Measurements from ENCODE around the gene MAPK1IP1L.

Gene MAPK1IP1L

DNA sequence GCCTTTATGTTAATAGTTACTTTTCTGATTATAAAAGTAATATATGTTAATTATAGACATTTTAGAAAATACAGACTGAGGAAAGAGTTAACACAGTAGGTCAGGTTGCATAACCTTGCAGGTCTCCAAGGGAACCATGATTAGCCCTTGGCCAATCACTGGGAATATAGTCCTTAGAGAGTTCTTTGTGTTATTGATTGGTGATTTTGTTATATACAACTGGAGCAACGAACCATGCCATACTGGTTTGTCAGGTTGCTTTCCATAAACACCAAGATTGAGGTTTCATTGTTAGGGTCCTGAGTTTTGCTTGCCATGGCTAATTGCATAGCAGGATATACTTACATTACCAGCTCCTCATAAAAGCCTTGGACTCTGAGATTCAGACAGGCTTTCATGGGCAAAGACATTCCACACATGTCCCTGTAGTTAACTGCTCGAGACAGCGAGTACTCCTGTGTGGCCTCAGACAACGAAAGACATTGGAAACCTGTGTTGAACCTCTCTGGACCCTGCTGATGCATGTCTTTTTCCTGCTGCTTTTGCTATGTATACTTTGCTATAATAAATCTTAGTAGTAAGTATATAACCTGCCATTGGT lies 33.7 kb downstream of the MAPK1IP1L start:
- no peak for DNase-seq (ENCODE audit: low read depth, low spot score)
- no peak overlapping the region for H3K4me3 ChIP-seq (ENCODE audit: low read length)

DNA sequence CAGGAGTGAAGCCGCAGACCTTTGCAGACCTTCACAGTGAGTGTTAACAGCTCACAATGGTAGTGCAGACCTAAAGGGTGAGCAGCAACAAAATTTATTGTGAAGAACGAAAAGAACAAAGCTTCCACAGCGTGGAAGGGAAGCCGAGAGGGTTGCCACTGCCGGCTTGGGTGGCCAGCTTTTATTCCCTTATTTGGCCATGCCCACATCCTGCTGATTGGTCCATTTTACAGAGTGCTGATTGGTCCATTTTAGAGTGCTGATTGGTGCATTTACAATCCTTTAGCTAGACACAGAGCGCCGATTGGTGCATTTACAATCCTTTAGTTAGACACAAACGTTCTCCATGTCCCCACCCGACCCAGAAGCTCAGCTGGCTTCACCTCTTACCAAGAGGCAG lies 35.5 kb downstream of the MAPK1IP1L start:
- H3K4me3 ChIP-seq (ENCODE audit: low read length) = no peak overlapping the region
- no peak for DNase-seq (ENCODE audit: low read depth, low spot score)

GRCh38 chr14:55088356-55088755 lies 36.9 kb downstream of the MAPK1IP1L start:
- H3K4me3 ChIP-seq (ENCODE audit: low read length) = no peak overlapping the region
- no peak for DNase-seq (ENCODE audit: low read depth, low spot score)

DNA sequence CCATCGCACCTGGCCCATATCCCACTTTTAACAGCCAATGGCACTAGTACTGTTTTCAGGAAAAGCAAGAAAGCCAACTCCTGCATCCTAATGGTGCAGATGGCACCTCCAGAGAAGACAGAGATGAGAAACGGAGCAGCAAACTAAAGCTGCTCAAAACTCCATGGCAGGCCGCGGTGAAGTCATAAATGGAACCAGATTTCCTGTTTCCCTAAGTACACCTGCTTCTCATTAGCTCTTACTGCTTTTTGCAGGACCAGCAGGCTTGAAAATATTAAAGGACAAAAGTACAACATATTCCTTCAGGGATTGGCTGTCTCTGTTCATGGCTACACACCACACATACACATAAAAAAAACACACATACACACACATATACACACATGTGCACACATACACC lies 40.9 kb downstream of the MAPK1IP1L start:
- no peak for DNase-seq (ENCODE audit: low read depth, low spot score)
- H3K4me3 ChIP-seq (ENCODE audit: low read length) = no peak overlapping the region

- no peak for DNase-seq (ENCODE audit: low read depth, low spot score)
Measured at GRCh38 chr14:55094292-55095157, 43.1 kb downstream of the MAPK1IP1L start.

GRCh38 chr14:55097881-55098560 lies 46.6 kb downstream of the MAPK1IP1L start:
- DNase-seq (ENCODE audit: low read depth, low spot score) = no peak
- no peak overlapping the region for H3K4me3 ChIP-seq (ENCODE audit: low read length)

More at GRCh38 chr14:55094292-55095157, 43.1 kb downstream of the MAPK1IP1L start:
- H3K4me3 ChIP-seq (ENCODE audit: low read length) = no peak overlapping the region

- no peak for DNase-seq (ENCODE audit: low read depth, low spot score)
- no peak overlapping the region for H3K4me3 ChIP-seq (ENCODE audit: low read length)
Measured at GRCh38 chr14:55098561-55098898, 47.1 kb downstream of the MAPK1IP1L start.

- H3K4me3 ChIP-seq (ENCODE audit: low read length) = no peak overlapping the region
- no peak for DNase-seq (ENCODE audit: low read depth, low spot score)
Measured at GRCh38 chr14:55099756-55100155, 48.3 kb downstream of the MAPK1IP1L start.

DNA sequence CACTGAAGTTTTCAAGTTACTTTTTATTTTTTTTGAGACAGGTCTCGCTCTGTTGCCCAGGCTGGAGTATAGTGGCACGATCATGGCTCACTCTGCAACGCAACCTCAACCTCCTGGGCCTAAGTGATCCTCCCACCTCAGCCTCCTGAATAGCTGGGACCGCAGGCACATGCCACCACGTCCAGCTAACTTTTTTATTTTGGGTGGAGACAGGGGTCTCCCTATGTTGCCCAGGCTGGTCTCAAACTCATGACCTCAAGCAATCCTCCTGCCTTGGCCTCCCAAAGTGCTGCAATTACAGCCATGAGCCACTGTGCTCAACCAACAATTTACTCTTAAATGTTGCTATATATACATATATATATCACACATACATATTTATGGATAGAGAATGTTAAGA lies 50.3 kb downstream of the MAPK1IP1L start:
- no peak for DNase-seq (ENCODE audit: low read depth, low spot score)

GRCh38 chr14:55102141-55102621 lies 50.7 kb downstream of the MAPK1IP1L start:
- peak; percentile 73 for DNase-seq (ENCODE audit: low read depth, low spot score)
- no peak overlapping the region for H3K4me3 ChIP-seq (ENCODE audit: low read length)

More for the DNA sequence above, 50.3 kb downstream of the MAPK1IP1L start:
- H3K4me3 ChIP-seq (ENCODE audit: low read length) = no peak overlapping the region

DNA sequence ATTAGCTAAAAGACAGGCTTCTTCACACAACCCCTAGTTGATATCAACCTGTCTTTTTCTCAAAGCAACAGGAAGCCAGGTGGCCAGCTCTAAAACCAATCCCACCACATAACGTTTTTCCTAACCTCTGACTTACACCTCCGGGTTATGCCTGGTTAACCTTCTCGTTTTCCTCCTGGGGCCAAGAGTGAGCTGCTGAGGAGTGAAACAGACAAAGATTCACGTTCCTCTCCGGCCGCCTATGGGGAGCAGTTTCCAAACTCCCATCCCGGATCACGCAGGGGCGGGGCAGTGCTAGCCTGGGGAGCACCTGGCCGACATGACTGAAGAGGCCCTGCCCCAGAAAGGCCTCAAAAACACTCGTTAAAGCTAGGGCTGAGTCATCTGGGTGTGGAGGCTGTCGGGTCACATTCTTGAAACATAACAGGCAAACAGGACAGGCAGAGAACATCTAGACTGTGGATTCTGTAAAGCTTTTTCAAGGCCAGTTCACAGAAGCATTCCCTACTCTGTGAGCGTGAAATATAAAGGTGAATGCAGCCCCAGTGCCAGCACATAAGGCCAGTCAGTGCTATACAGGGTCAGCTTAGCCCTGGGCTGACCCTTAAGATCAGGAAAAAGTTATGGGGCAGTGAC lies 51.7 kb downstream of the MAPK1IP1L start:
- DNase-seq (ENCODE audit: low read depth, low spot score) = peak; percentile 89
- peak overlapping the region; percentile 39 for H3K4me3 ChIP-seq (ENCODE audit: low read length)

- H3K4me3 ChIP-seq (ENCODE audit: low read length) = no peak overlapping the region
- DNase-seq (ENCODE audit: low read depth, low spot score) = no peak
Measured at GRCh38 chr14:55103971-55104954, 52.8 kb downstream of the MAPK1IP1L start.

GRCh38 chr14:55105991-55106390 lies 54.5 kb downstream of the MAPK1IP1L start:
- no peak overlapping the region for H3K4me3 ChIP-seq (ENCODE audit: low read length)
- no peak for DNase-seq (ENCODE audit: low read depth, low spot score)

DNA sequence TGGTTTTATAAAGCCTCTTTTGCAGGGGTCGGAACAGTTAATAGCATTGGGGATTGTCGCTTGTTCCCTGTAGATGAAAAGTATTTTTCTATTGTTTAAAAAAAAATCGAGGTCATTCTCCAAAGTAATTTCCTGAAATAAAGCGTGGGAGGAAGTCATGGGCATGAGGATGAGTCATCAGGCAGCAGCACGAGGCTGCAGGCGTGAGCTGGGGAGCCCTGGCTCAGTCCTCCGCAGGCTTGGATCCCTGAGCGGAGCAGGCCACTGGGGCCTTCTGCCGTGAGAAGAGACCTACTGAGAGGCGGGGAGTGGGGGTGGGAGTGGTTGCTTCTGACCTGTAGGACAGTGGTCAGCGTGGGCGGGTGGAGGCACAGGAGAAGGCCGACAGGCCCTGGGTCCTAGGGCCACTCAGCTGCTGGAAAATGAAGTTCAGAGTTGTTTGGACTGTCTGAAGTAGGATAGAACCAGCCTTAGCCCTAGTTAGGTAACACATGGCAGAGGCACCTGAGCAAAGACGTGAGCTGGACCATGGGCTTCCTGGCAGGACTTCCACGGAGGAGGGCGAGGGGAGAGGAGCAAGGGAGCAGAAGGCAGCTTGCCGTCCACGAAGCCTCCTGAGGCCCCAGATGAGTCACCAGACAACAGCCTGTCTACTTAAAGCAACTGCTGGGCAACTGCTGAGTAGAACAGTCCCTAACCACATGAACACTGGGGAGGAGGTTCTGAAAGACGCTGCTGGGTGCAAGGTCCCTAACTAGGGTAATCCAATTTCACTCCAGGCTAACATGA lies 56.5 kb downstream of the MAPK1IP1L start:
- no peak overlapping the region for H3K4me3 ChIP-seq (ENCODE audit: low read length)
- DNase-seq (ENCODE audit: low read depth, low spot score) = no peak

DNA sequence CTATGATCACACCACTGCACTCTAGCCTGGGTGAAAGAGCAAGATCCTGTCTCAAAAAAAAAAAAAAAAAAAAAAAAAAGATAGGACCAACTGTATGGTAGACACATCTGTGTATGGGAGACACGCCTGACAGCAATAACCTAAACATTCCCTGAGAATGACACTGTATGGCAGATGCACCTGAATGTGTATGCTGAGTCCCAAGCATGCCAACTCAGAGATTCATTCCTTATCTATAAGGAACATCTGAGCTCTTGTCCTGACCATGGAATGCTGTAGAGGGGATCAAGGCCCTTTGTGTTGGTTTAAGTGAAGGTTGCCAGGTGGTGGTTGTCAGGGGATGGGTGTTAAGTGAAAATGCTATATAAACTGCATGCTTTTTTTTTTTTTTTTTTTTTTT lies 58.4 kb downstream of the MAPK1IP1L start:
- H3K4me3 ChIP-seq (ENCODE audit: low read length) = no peak overlapping the region
- DNase-seq (ENCODE audit: low read depth, low spot score) = no peak

DNA sequence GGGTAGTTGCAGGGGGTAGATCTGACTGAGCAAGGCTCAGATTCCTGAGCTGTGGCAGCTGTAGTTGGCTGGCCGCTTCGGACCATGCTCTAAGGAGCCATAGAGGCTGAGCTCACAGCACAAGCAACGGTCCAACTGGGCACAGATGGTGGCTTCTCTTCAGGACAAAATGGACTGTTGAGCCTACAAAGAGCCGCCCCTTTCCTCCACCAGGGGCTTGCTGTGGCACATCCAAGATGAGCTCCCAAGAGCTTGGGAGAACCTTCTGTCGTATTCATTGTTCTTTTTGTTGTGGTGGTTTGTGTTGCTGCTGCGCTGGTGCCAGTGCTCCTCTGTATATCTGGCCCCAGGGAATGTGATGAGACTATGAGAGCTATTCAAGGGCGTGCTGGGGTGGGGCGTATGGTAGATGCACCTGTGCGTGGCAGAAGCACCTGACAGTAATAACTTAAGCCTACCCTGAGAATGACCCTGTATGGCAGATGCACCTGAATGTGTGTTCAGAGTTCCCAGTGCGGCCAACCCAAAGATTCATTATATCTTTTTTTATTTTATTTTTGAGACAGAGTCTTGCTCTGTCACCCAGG lies 59.8 kb downstream of the MAPK1IP1L start:
- no peak for DNase-seq (ENCODE audit: low read depth, low spot score)
- no peak overlapping the region for H3K4me3 ChIP-seq (ENCODE audit: low read length)

- H3K4me3 ChIP-seq (ENCODE audit: low read length) = no peak overlapping the region
- DNase-seq (ENCODE audit: low read depth, low spot score) = no peak
Measured at GRCh38 chr14:55114720-55115119, 63.3 kb downstream of the MAPK1IP1L start.

Data from Jurkat, Clone E6-1 (cell line).